ENCODE measurements around the gene PMF1.

Gene PMF1

GRCh38 chr1:156233426-156234127 is 20.8 kb downstream of the PMF1 start:
- TF ChIP-seq CTCF (IDR thresholded peaks at IDR 0.05), result no peak
- Histone ChIP-seq H2AFZ (no peak overlapping the region), H3K9me3 (ENCODE audit: control insufficient read depth, low read length) (no peaks in the 10 kb centered on the region), H3K4me2 (ENCODE audit: low read length) (no peak overlapping the region), H3K4me3 (ENCODE audit: low read depth, low read length) (no peak overlapping the region), H3K4me1 (no peaks in the 10 kb centered on the region), H3K79me2 (no peaks in the 10 kb centered on the region), H3K27ac (no peak overlapping the region), H3K9ac (no peak overlapping the region), H3K27me3 (ENCODE audit: control insufficient read depth, insufficient read depth, low read length) (no peaks in the 10 kb centered on the region), H3K36me3 (ENCODE audit: control insufficient read depth, insufficient read depth, low read length) (no peaks in the 10 kb centered on the region)

GRCh38 chr1:156236164-156236563 is 23.4 kb downstream of the PMF1 start:
- Histone ChIP-seq H3K36me3 (ENCODE audit: control insufficient read depth, insufficient read depth, low read length) (no peaks in the 10 kb centered on the region), H3K27me3 (ENCODE audit: control insufficient read depth, insufficient read depth, low read length) (no peaks in the 10 kb centered on the region), H3K9ac (no peak overlapping the region), H3K4me3 (ENCODE audit: low read depth, low read length) (no peak overlapping the region), H3K27ac (no peak overlapping the region), H3K9me3 (ENCODE audit: control insufficient read depth, low read length) (no peaks in the 10 kb centered on the region), H3K4me2 (ENCODE audit: low read length) (no peak overlapping the region), H3K79me2 (no peaks in the 10 kb centered on the region), H3K4me1 (no peaks in the 10 kb centered on the region), H2AFZ (no peak overlapping the region)
- TF ChIP-seq CTCF (IDR thresholded peaks at IDR 0.05), result no peak

GRCh38 chr1:156238248-156238647 is 25.4 kb downstream of the PMF1 start:
- Histone ChIP-seq H3K9me3 (ENCODE audit: control insufficient read depth, low read length) (no peaks in the 10 kb centered on the region), H3K36me3 (ENCODE audit: control insufficient read depth, insufficient read depth, low read length) (no peaks in the 10 kb centered on the region), H3K27ac (no peak overlapping the region), H3K4me3 (ENCODE audit: low read depth, low read length) (no peak overlapping the region), H3K27me3 (ENCODE audit: control insufficient read depth, insufficient read depth, low read length) (no peaks in the 10 kb centered on the region), H3K4me1 (no peaks in the 10 kb centered on the region), H3K79me2 (no peaks in the 10 kb centered on the region), H3K4me2 (ENCODE audit: low read length) (no peak overlapping the region), H2AFZ (no peak overlapping the region), H3K9ac (no peak overlapping the region)
- TF ChIP-seq CTCF (IDR thresholded peaks at IDR 0.05), result no peak

GRCh38 chr1:156241311-156241811 is 28.6 kb downstream of the PMF1 start:
- Histone ChIP-seq H2AFZ (no peak overlapping the region), H3K79me2 (no peaks in the 10 kb centered on the region), H3K27ac (no peak overlapping the region), H3K4me1 (no peaks in the 10 kb centered on the region), H3K27me3 (ENCODE audit: control insufficient read depth, insufficient read depth, low read length) (no peaks in the 10 kb centered on the region), H3K9ac (no peak overlapping the region), H3K4me2 (ENCODE audit: low read length) (no peak overlapping the region), H3K36me3 (ENCODE audit: control insufficient read depth, insufficient read depth, low read length) (no peaks in the 10 kb centered on the region), H3K4me3 (ENCODE audit: low read depth, low read length) (no peak overlapping the region), H3K9me3 (ENCODE audit: control insufficient read depth, low read length) (no peaks in the 10 kb centered on the region)
- TF ChIP-seq CTCF (IDR thresholded peaks at IDR 0.05), result no peak

- Histone ChIP-seq H2AFZ (no peak within 1 kb of the TSS), H3K4me3 (ENCODE audit: low read depth, low read length) (no peak within 1 kb of the TSS), H3K27ac (no peak within 1 kb of the TSS), H3K4me1 (no peaks in the 10 kb centered on the region), H3K9me3 (ENCODE audit: control insufficient read depth, low read length) (no peaks in the 10 kb centered on the region), H3K9ac (no peak within 1 kb of the TSS), H3K27me3 (ENCODE audit: control insufficient read depth, insufficient read depth, low read length) (no peaks in the 10 kb centered on the region), H3K79me2 (no peaks in the 10 kb centered on the region), H3K36me3 (ENCODE audit: control insufficient read depth, insufficient read depth, low read length) (no peaks in the 10 kb centered on the region), H3K4me2 (ENCODE audit: low read length) (no peak within 1 kb of the TSS)
- no peak for TF ChIP-seq CTCF (IDR thresholded peaks at IDR 0.05)
These were observed 29.1 kb downstream of the PMF1 start, which contains the start of gene BGLAP for GRCh38 chr1:156241926-156242325. TSS of gene BGLAP (plus strand) at chr1:156242184. CDS start at chr1:156242232, 48 bp downstream.

All from parathyroid adenoma (tissue), 2 donors.